Thoracic aorta endothelial cell (primary cell): ENCODE measurements around the gene NID1. TPM values are rescaled to one million over a fixed set of nuclear protein-coding genes. Genes with fewer than 3 reads are reported as not detected.

Experiments
- small RNA-seq: library from RNA; depleted of rRNA; stranded (forward); fragments of <200 nt; gene quantifications from one replicate; pipeline ENCODE3, GENCODE V24; 2012
- total RNA-seq: library from RNA; depleted of rRNA; stranded (reverse); fragments of >200 nt; gene quantifications from 2 replicates; pipeline ENCODE4 v1.2.3, GENCODE V29; 2012

NID1 gene, protein sequence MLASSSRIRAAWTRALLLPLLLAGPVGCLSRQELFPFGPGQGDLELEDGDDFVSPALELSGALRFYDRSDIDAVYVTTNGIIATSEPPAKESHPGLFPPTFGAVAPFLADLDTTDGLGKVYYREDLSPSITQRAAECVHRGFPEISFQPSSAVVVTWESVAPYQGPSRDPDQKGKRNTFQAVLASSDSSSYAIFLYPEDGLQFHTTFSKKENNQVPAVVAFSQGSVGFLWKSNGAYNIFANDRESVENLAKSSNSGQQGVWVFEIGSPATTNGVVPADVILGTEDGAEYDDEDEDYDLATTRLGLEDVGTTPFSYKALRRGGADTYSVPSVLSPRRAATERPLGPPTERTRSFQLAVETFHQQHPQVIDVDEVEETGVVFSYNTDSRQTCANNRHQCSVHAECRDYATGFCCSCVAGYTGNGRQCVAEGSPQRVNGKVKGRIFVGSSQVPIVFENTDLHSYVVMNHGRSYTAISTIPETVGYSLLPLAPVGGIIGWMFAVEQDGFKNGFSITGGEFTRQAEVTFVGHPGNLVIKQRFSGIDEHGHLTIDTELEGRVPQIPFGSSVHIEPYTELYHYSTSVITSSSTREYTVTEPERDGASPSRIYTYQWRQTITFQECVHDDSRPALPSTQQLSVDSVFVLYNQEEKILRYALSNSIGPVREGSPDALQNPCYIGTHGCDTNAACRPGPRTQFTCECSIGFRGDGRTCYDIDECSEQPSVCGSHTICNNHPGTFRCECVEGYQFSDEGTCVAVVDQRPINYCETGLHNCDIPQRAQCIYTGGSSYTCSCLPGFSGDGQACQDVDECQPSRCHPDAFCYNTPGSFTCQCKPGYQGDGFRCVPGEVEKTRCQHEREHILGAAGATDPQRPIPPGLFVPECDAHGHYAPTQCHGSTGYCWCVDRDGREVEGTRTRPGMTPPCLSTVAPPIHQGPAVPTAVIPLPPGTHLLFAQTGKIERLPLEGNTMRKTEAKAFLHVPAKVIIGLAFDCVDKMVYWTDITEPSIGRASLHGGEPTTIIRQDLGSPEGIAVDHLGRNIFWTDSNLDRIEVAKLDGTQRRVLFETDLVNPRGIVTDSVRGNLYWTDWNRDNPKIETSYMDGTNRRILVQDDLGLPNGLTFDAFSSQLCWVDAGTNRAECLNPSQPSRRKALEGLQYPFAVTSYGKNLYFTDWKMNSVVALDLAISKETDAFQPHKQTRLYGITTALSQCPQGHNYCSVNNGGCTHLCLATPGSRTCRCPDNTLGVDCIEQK
- 70.4 and 82.3 TPM in 2 replicates for total RNA-seq

DNA sequence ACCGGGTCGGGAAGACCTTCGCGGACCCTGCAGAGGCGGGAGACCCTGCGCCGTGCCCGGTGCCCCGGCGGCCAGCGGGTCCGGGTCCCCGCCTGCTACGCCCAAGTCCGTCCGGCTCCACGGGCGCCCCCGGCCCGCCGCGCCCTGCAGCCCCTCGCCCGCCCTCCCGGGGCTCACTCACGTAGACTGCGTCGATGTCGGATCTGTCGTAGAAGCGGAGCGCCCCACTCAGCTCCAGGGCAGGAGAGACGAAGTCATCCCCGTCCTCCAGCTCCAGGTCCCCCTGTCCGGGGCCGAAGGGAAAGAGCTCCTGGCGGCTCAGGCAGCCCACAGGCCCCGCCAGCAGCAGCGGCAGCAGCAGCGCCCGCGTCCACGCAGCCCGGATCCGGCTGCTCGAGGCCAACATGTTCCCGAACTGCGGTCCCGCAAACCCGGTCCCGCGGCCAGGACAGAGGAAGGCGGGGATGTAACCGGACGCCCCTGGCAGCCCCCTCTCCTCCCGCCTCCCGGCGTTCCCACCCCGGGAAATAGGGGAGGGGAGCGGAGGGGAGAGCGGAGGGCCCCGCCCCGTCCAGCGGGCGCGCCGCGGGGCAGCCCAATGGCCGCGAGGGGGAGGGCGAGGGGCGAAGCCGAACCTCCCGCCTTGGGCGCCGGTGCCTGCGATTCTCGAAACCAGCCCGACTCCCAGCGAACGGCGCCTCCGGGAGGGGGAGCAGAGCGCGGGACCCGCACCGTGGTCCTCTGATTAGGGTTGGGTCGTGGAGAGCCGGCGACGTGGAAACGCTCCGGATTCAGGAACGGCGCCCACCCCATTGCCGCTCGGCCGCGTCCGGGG, at the start of gene NID1:
TSS of gene NID1 (minus strand) at position 417 of the 835 bp plus-strand sequence. CDS start at position 406, 11 bp downstream.

Small RNA genes lying within 50 kb of the gene (small RNA-seq; reads per million reads assigned to genes)
- not detected for gene RF00019

Other genes starting within 250 kb of the NID1 start
- gene LYST, start 198.2 kb downstream of the NID1 start, total RNA-seq: 16.5 and 17.0 TPM in 2 replicates
- gene GPR137B, start 77.4 kb upstream of the NID1 start, total RNA-seq: 4.9 and 5.6 TPM in 2 replicates
- gene ERO1B, start 216.9 kb upstream of the NID1 start, total RNA-seq: 2.3 and 5.3 TPM in 2 replicates